Tibial nerve (tissue), 4 donors: ENCODE measurements around the gene GABRB1. TPM values are rescaled to one million over a fixed set of nuclear protein-coding genes. Genes with fewer than 3 reads are reported as not detected.

ENCODE experiments used
- DNase-seq, 2 donors: peaks; one replicate each; pipeline ENCODE4 v3.0.0-alpha.2; 2019; ENCODE audit warnings: low spot score in 2 of 2
- H3K27ac ChIP-seq, 4 donors: fragments of 200-600 bp; sonication (generic) in 3 of 4; one replicate each; pipeline ENCODE4 v1.5.1; 2017 to 2019; ENCODE audit warnings: mild to moderate bottlenecking in 1 of 4
- H3K27me3 ChIP-seq, 2 donors: fragments of 200-600 bp; sonication (generic) in 1 of 2; one replicate each; pipeline versions ENCODE4 v1.5.1 to v1.6.0; 2017 to 2019
- H3K36me3 ChIP-seq, 3 donors: fragments of 200-600 bp; sonication (generic); one replicate each; pipeline ENCODE4 v1.5.1; 2018 to 2019
- H3K4me1 ChIP-seq, 4 donors: fragments of 200-600 bp; sonication (generic) in 3 of 4; one replicate each; pipeline ENCODE4 v1.5.1; 2017 to 2019
- H3K4me3 ChIP-seq, 4 donors: fragments of 200-600 bp; sonication (generic) in 3 of 4; one replicate each; pipeline ENCODE4 v1.5.1; 2017 to 2019; ENCODE audit warnings: mild to moderate bottlenecking in 1 of 4, moderate library complexity in 1 of 4
- H3K9me3 ChIP-seq, 4 donors: fragments of 200-600 bp; sonication (generic) in 3 of 4; one replicate each; pipeline ENCODE4 v1.5.1; 2017 to 2019
- EP300 ChIP-seq, 2 donors: sonication (generic); formaldehyde crosslinking; IDR thresholded peaks; one replicate each; pipeline ENCODE4 v1.6.1; 2017; ENCODE audit warnings: antibody characterized with exemption in 2 of 2, mild to moderate bottlenecking in 1 of 2
- POLR2A ChIP-seq, 2 donors: fragments of 450-650 bp; IDR thresholded peaks; one replicate each; pipeline ENCODE4 v1.6.1; 2017; ENCODE audit warnings: antibody characterized with exemption in 2 of 2, mild to moderate bottlenecking in 2 of 2, moderate library complexity in 2 of 2
- WGBS, 2 donors: methylation state at CpG; one replicate each; pipeline ENCODE4 v1.1.5; 2018; 5-methylcytosine and 5-hydroxymethylcytosine counted together
- total RNA-seq, 4 donors: library from RNA; depleted of rRNA; stranded (reverse); fragments of >200 nt; gene quantifications; one replicate each; pipeline ENCODE4 v1.1.0, GENCODE V29; 2016
- TF ChIP-seq, protein P1 (sequence below), 5 experiments: fragments of 200-600 bp in 3 of 5; fragments of 450-650 bp in 2 of 5; sonication (generic) in 3 of 5; IDR thresholded peaks; one replicate each; pipeline ENCODE4 v1.5.1; 2016 to 2019; ENCODE audit warnings: antibody characterized with exemption in 5 of 5, mild to moderate bottlenecking in 3 of 5, moderate library complexity in 2 of 5

The GABRB1 gene
- total RNA-seq, 4 donors from 2014 or later, result not detected

DNA sequence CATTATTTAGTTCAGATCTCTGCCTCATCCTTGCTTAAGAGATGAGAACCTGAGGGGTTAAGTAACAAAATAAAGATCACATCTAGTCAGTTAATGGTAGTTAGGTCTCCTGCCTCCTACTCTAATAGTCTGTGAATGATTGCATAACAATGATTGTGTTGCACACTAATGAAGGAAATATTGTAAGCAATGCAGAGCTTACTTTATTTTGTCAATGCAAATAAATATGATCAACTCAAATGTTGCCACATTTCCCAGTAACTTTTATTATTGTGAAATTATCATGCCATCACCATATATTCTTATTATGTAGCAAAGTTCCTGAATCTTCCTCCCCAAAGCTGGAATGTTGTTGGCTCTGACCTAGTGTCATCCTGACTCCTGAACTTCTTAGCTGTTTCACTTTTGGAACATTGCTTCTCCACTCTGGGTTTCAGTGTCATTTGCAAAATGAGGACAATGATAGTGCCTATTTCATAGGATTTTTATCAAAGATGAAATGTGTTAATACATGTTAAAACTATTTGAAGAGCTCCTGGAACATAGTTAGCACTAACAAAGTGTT, 20.9 kb upstream of the GABRB1 start:
- H3K27me3 ChIP-seq, result no peaks in the 10 kb centered on the region
- no peak for TF ChIP-seq POLR2A (IDR thresholded peaks at IDR 0.05)
- no peak for TF ChIP-seq EP300 (IDR thresholded peaks at IDR 0.05)
- TF ChIP-seq, protein P1, sequence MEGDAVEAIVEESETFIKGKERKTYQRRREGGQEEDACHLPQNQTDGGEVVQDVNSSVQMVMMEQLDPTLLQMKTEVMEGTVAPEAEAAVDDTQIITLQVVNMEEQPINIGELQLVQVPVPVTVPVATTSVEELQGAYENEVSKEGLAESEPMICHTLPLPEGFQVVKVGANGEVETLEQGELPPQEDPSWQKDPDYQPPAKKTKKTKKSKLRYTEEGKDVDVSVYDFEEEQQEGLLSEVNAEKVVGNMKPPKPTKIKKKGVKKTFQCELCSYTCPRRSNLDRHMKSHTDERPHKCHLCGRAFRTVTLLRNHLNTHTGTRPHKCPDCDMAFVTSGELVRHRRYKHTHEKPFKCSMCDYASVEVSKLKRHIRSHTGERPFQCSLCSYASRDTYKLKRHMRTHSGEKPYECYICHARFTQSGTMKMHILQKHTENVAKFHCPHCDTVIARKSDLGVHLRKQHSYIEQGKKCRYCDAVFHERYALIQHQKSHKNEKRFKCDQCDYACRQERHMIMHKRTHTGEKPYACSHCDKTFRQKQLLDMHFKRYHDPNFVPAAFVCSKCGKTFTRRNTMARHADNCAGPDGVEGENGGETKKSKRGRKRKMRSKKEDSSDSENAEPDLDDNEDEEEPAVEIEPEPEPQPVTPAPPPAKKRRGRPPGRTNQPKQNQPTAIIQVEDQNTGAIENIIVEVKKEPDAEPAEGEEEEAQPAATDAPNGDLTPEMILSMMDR (IDR thresholded peaks at IDR 0.05), result no peak
- no peak overlapping the region for H3K27ac ChIP-seq
- H3K9me3 ChIP-seq, result no peaks in the 10 kb centered on the region
- no peak for DNase-seq
- peaks cover 0 to 6% (median 0%) of the 10 kb centered on the region in 4 donors for H3K4me1 ChIP-seq
- H3K36me3 ChIP-seq, result no peaks in the 10 kb centered on the region
- no peak overlapping the region for H3K4me3 ChIP-seq

DNA sequence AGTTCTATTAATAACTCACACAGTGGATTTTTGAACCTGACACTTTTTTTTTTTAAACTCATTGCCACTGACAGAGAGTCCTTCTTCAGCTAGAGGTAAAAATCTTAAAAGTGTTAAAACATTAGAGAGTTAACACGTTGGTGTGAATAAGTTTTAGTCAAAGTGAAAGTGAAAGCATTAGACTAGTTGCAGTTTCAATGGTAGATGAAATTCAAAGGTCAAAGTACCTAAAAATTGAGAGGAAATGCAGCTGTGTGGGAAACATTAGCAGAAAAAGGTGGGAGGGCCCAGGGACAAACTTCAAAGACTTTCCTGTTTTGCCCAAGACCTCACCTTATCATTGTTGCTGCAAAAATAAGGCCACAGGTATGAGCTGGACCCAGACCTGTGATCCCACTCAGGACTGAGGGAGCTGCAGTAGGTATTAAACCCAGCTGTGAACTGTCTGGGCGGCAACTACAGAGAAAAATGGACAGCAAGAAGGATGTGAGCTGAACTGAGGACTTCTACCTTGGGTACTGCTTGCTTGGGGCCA, 20.4 kb upstream of the GABRB1 start:
- H3K27me3 ChIP-seq, result no peaks in the 10 kb centered on the region
- no peak overlapping the region for H3K4me3 ChIP-seq
- H3K9me3 ChIP-seq, result no peaks in the 10 kb centered on the region
- WGBS, 2 donors, result 56 to 63% methylated on average over 2 of the region's 2 CpGs
- DNase-seq, result no peak
- no peak overlapping the region for H3K27ac ChIP-seq
- no peaks in the 10 kb centered on the region for H3K36me3 ChIP-seq
- no peak for TF ChIP-seq POLR2A (IDR thresholded peaks at IDR 0.05)
- peaks cover 0 to 6% (median 0%) of the 10 kb centered on the region in 4 donors for H3K4me1 ChIP-seq

DNA sequence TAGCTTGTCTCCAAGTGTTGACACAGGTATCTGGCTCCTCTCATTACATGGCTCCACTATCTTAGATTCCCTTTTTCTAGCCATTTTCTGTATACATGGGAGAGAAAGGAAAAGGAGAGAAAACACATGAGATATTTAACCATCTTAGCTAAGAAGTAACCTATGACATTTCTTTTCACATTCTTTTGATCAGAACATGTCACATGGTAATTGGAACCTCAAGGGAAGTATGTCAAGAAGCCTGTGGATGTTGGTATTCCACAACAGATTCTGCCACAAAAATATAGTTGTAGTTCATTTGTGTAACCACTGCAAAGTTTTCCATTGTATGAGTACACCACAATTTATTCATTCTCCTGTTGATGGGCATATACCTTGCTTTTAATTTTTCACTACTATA, 18.7 kb upstream of the GABRB1 start:
- Histone ChIP-seq H3K4me1 (peaks cover 0 to 6% (median 0%) of the 10 kb centered on the region in 4 donors), H3K27ac (no peak overlapping the region), H3K4me3 (no peak overlapping the region), H3K36me3 (no peaks in the 10 kb centered on the region), H3K27me3 (no peaks in the 10 kb centered on the region), H3K9me3 (no peaks in the 10 kb centered on the region)
- no peak for DNase-seq
- TF ChIP-seq EP300 (IDR thresholded peaks at IDR 0.05) (no peak), POLR2A (IDR thresholded peaks at IDR 0.05) (no peak)
- TF ChIP-seq, protein P1 (IDR thresholded peaks at IDR 0.05), result no peak

DNA sequence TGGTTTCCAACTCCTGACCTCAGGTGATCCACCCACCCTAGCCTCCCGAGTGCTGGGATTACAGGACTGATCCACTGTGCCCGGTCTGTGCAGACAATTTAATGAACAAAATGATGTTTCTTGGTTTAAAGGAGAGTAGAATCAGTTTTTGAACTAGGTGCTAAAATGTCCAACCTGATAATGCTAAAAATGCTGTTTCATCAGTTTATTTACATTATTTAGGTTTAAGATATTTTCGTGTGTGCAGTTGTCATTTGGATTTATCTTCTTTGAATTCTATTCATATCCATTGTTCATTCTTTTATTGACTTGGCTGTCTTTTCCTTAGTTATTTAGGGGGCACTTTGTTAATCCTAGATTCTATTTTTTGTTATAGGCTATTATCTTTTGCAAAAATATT, 18.0 kb upstream of the GABRB1 start:
- Histone ChIP-seq H3K4me3 (no peak overlapping the region), H3K36me3 (no peaks in the 10 kb centered on the region), H3K27me3 (no peaks in the 10 kb centered on the region), H3K9me3 (no peaks in the 10 kb centered on the region), H3K4me1 (peaks cover 0 to 6% (median 0%) of the 10 kb centered on the region in 4 donors), H3K27ac (no peak overlapping the region)
- 76% methylated on average over 3 of the region's 3 CpGs for WGBS, 2 donors
- no peak for DNase-seq
- TF ChIP-seq, protein P1 (IDR thresholded peaks at IDR 0.05), result no peak
- TF ChIP-seq EP300 (IDR thresholded peaks at IDR 0.05) (no peak), POLR2A (IDR thresholded peaks at IDR 0.05) (no peak)

DNA sequence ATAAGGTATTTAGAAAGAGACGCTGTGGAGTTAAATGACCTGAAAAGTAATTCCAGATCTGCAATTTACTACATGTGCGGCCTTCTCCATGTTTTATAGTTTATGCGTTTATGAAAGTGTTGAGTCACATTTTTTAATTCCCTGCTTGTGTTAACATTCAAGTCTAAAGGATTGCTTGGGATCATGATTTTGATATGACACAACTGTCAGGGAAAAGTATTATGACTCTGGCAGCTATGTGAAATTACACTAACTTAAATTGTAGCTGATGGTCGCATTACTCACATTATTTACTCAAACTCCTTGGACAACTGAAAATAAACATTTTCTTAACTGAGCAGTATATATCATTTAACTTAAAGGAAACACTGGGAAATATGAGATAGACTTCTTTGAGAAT, 14.3 kb upstream of the GABRB1 start:
- TF ChIP-seq EP300 (IDR thresholded peaks at IDR 0.05), result no peak
- TF ChIP-seq POLR2A (IDR thresholded peaks at IDR 0.05), result no peak
- TF ChIP-seq, protein P1 (IDR thresholded peaks at IDR 0.05), result no peak
- no peaks in the 10 kb centered on the region for H3K4me1 ChIP-seq
- no peaks in the 10 kb centered on the region for H3K9me3 ChIP-seq
- no peak overlapping the region for H3K4me3 ChIP-seq
- 76 to 80% methylated on average over 4 of the region's 4 CpGs for WGBS, 2 donors
- no peaks in the 10 kb centered on the region for H3K27me3 ChIP-seq
- no peak overlapping the region for H3K27ac ChIP-seq
- no peak for DNase-seq
- H3K36me3 ChIP-seq, result no peaks in the 10 kb centered on the region

DNA sequence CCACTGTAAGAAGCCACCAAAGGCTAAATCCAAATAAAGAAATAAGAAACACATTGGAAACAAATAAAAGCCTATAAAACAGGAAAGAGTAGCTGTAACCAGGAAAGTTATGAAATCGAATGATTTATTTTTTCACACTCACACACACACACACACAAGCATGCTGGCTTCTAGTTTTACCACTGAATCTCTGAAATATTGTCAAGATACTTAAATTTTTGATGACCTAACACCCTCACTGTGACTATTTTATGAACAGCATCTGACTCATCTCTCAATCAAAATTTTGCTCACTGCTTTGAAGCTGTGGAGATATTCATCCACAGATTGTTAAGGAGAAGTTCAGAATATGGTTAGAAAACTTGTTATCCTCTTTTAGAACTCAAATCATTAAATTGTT, 13.9 kb upstream of the GABRB1 start:
- no peak overlapping the region for H3K4me3 ChIP-seq
- H3K36me3 ChIP-seq, result no peaks in the 10 kb centered on the region
- WGBS, 2 donors, result 76 to 88% methylated on average over 1 of the region's 1 CpG
- no peaks in the 10 kb centered on the region for H3K4me1 ChIP-seq
- TF ChIP-seq EP300 (IDR thresholded peaks at IDR 0.05) (no peak), POLR2A (IDR thresholded peaks at IDR 0.05) (no peak)
- TF ChIP-seq, protein P1 (IDR thresholded peaks at IDR 0.05), result no peak
- no peaks in the 10 kb centered on the region for H3K27me3 ChIP-seq
- DNase-seq, result no peak
- no peak overlapping the region for H3K27ac ChIP-seq
- no peaks in the 10 kb centered on the region for H3K9me3 ChIP-seq
